H1 (cell line): ENCODE data around the gene NR3C1.

Experiments
- CTCF ChIP-seq, 3 experiments: IDR thresholded peaks; 1 replicate in 2 of 3; 2 replicates in 1 of 3; pipeline versions ENCODE4 v1.5.1 to v1.6.1; 2011; ENCODE audit warnings: low read length in 3 of 3, mild to moderate bottlenecking in 3 of 3, inconsistent platforms in 2 of 3, low read depth in 1 of 3, moderate library complexity in 1 of 3; ENCODE audit not compliant: insufficient read depth in 1 of 3; ENCODE audit errors: control extremely low read depth in 1 of 3
- GABPA ChIP-seq: IDR thresholded peaks from 2 replicates; pipeline ENCODE4 v1.6.1; 2011; ENCODE audit warnings: mild to moderate bottlenecking, low read length, moderate library complexity, borderline replicate concordance; ENCODE audit not compliant: insufficient read depth
- MAFK ChIP-seq: IDR thresholded peaks from 2 replicates; pipeline ENCODE4 v1.6.1; 2012; ENCODE audit warnings: low read depth, mild to moderate bottlenecking, improper control_type of control experiment, low read length
- TF ChIP-seq, protein P1 (sequence below): IDR thresholded peaks from 2 replicates; pipeline ENCODE4 v1.6.1; 2012; ENCODE audit warnings: low read length, inconsistent platforms

DNA sequence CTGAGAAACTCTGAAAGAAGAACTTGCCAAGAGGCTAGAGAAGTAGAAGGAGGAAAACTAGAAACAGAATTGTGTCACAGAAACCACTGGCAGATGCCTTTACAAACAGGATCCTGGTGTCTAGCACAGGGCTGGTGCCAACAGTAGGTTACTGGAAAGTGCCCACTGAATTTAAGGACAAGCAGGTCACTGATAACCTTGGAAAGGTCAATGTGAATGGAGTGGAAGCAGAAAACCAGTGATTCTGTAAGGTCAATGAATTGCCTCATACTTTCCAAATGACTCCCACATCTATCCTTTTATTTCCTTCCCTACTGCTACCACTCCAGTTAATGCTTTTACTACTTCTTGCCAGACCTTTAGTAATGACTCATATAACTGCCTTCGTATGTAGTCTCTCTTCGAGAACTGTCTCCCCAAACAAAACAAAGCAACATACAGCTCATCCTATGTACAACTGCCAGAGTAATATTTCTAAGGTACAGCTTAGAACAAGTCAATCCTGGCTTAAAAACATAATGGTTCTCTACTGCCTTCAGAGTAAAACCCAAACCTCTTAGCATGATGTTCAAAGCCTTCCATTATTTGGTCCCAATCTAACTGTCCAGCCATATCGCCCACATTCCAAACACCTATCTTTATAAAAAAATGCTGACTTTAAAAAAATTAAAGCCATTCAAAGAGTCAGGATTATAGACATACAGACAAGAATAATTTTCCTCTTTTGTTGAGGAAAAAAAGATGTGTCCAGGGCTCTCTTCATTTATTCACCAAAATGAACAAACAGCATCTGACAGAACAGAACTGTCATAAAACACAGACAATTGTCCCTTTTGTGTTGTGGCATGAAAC is 52.5 kb downstream of the NR3C1 start:
- TF ChIP-seq CTCF (IDR thresholded peaks at IDR 0.05; ENCODE audit: control extremely low read depth in 1 of 3, insufficient read depth in 1 of 3, low read depth in 1 of 3, low read length in 3 of 3) (no peak), GABPA (no peak), MAFK (no peak)
- TF ChIP-seq, protein P1, sequence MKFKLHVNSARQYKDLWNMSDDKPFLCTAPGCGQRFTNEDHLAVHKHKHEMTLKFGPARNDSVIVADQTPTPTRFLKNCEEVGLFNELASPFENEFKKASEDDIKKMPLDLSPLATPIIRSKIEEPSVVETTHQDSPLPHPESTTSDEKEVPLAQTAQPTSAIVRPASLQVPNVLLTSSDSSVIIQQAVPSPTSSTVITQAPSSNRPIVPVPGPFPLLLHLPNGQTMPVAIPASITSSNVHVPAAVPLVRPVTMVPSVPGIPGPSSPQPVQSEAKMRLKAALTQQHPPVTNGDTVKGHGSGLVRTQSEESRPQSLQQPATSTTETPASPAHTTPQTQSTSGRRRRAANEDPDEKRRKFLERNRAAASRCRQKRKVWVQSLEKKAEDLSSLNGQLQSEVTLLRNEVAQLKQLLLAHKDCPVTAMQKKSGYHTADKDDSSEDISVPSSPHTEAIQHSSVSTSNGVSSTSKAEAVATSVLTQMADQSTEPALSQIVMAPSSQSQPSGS = no peak
